NCI-H146 treated with DMSO at 0.1 percent for 48 hours (cell line): ENCODE measurements around the gene MED13L.
"Not testable (repeated sequence)": the region's sequence is repeated elsewhere in the genome, so short reads cannot be mapped to it uniquely, and the experiment has no call there.

Source experiments
- DNase-seq: peaks from one replicate; lab custom pipeline; 2025; ENCODE audit not compliant: unreplicated experiment; lab: John Stamatoyannopoulos, UW

MED13L gene

DNA sequence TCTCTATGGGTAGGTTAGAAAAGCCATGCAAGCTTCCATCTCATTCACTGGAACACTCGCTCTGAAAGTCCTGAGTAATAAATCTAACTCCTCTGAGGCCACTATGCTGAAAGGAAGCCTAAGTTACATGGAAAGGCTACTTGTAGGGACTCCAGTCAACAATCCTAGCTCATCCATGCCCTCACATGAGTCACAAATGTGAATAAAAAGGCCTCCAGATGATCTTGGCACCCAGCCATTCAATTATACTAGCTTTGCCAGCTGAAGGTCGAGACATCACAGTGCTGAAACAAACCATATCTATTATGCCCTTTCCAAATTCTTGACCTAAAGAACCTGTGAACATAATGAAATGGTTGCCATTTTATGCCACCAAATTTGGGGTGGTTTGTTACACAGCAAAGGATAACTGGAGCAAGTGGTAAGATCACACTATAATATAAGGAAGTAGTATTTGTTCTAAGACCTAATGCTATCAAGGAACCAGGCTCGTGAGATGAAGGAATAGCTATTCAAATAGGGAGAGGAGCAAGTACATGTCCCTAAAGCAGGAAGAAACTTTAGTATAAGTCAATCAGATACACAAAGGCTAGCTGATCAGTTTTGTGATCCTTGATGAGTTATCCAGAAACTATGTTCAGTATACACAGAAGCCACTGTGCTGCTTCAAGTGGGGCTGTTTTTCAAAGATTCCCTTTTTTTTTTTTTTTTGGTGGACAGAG, 142.1 kb downstream of the MED13L start:
- DNase-seq = no peak

DNA sequence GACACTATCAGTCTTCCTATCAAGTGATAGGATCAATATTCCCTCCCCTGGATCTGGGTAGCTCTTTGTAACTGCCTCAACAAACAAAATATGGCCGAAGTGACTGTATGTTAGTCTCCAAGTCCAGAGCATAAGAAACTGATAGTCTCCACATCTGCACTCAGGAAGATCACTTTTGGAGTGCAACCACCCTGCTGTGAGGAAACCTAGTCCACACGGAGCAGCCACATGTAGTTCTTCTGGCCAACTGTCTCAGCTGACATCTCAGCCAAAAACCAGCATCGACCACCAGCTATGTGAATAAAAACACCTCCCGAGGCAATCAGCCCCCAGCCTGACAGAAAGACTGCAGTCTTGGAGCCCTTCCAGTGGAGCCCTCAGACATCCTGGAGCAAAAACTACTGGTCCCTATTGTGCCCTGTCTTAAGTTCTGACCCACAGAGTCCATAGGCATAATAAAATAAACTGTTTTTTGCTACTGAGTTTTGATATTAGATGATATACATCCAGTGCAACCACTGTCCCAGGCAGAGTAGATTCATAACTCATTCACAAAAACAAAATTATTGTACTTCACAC, 143.8 kb downstream of the MED13L start:
- no peak for DNase-seq

DNA sequence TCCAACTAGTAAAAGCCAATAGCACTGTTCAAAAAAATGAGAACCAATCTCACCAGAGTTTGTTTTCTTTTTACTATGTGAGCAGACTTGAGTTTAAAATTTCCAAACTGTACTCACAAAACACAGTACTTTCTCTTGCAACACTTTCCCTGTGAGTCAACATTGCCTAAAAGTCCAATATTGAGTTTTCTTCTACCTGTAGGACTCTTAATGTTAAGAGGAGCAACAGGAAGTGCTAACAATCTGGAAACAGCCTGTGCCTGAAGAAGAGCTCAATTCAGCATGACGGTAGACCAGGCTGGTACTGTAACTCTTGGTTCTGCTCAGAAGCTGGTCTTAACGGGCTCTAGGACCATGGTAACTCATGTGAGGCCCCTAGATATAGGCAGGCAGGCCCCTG, 144.3 kb downstream of the MED13L start:
- no peak for DNase-seq

DNA sequence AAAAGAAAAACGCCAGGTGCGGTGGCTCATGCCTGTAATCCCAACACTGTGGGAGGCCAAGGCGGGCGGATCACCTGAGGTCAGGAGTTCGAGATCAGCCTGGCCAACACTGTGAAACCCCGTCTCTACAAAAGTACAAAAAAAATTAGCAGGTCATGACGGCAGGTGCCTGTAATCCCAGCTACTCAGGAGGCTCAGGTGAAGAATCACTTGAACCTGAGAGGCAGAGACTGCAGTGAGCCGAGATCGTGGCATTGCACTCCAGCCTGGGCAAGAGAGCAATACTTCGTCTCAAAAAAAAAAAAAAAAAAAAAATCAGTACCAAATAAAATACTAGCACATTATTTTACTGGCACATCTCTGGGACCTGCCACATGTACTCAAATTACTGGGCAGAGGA, 145.5 kb downstream of the MED13L start:
- not testable (repeated sequence) for DNase-seq

DNA sequence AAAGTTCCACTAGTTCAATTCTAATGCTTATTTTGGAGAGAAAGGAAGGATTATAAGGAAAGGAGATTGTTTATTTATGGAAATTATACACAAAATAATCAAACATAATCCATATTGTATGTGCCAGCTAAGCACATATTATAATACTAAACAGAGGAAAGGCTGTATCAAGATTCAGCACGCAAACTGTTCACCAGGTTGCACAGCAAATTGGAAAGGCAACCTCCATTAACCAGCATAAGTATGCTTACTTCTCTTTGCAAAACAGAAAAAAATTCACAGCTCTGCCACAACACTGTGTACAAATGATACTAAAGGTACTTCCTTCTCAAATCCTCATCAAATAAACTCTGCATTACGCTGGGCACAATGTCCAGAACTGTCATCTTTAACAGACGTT, 146.3 kb downstream of the MED13L start:
- no peak for DNase-seq

DNA sequence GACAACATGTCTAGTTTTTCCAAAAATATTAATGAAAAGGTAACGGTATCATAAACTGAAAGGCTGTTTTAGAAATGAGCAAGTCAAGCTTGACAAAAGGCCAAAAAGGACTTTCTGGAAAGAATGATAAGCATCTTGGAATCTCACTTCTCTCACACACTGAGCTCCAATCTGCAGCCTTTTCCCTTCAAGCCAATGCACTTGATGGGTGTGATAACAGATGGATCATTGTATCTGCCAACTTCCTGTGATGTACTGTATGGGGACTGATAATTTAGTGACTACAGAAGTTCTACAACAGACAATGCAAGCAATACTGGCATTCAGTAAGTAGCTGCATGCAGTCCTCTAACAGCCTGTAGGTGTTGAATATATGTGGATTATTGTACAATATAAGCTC, 147.1 kb downstream of the MED13L start:
- DNase-seq = no peak

DNA sequence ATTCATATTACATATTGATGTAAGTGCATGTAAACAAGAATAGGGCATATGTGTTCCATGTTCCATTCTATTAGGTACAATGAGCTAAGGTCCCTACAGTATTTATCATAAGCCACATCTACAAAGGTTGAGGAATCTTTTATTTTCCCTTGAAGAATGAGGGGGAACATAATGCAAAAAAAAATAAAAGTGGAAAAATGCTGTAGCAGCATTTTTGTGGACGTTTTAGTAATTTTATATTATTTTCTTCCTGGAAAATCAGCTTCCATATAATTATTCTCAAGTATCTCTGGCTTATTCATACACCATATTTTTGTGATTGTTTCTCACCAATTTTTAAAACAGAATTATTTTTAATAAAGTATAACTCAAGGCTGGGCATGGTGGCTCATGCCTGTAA, 148.7 kb downstream of the MED13L start:
- no peak for DNase-seq

DNA sequence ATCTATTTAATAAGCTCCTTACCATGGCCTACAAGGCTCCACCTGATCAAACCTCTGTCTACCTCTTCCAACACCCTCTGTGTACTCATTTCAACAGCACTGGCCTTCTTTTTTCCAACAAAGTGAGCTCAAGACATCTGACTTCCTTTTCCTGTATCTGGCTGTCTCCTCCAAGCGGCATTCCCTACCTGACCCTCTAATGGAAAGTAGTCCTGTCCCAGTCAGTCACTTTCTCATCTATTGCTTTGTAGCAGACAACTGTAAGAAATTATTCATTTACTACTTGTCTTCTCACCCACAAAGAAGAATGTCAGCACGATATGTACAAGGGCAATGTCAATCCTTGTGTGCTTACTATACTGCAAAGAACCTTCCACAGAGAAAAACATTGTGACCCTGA, 149.6 kb downstream of the MED13L start:
- no peak for DNase-seq

DNA sequence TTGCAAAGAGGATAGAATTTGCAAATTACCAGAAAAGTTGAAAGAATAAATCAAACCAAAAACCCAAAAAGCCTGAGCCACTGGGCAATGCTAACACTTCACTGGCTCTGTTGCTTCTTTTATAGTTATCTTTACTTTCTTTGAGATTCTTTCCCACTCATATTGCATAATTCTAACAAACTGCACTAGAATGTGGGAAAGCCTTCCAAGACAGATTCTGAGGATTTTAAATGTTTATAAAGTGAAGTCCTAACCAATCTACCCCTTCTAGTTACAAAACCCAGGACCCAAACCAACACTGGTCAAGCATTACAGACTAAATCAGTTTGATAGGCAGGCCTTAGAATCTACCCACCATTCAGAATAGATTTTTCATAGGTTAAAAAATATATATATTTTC, 150.9 kb downstream of the MED13L start:
- no peak for DNase-seq

DNA sequence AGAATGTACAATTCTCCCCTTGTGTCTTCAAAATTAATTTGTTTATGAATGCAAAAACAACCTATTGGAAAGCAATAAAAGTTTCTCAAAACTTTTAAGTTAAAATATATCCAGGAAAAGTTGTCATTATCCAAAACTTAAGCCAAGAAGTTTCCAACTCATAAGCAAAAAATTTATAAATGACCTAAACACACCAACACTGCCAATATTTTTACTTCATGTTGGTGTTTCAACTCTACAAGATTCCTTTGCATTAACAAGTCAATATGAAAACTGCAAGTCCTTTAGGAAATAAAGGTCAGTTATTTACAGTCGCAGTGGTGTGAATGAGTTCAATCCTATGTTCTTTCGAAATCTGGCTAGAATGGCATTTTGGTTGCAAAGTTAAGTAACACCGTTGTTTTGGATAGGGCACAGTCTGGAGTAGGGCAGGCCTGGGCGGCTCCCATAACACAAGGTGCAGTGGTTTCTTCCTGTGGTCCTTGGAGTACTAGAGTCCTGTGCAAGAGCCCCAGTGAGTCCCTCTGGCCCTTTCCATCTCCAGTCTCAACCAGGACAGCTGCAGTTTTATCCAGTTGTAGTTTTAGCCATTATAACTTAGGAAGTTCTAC, 151.4 kb downstream of the MED13L start:
- no peak for DNase-seq

DNA sequence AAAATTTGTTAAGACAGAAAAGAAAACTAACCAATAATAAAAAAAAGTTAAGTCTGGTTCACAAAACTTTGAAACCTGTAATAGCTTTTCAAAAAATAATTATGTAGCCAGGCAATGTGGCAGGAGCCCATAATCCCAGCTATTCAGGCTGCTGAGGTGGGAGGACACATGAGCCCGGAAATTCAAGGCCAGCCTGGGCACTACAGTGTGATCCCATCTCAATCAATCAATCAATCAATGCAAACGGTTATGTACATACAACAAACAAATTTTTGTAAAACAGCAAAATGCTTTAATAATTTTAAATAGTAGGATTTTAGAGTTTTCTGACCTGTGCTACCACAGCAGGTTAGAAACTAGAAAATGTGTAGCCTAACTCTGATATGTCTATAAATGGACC, 152.4 kb downstream of the MED13L start:
- DNase-seq = no peak

DNA sequence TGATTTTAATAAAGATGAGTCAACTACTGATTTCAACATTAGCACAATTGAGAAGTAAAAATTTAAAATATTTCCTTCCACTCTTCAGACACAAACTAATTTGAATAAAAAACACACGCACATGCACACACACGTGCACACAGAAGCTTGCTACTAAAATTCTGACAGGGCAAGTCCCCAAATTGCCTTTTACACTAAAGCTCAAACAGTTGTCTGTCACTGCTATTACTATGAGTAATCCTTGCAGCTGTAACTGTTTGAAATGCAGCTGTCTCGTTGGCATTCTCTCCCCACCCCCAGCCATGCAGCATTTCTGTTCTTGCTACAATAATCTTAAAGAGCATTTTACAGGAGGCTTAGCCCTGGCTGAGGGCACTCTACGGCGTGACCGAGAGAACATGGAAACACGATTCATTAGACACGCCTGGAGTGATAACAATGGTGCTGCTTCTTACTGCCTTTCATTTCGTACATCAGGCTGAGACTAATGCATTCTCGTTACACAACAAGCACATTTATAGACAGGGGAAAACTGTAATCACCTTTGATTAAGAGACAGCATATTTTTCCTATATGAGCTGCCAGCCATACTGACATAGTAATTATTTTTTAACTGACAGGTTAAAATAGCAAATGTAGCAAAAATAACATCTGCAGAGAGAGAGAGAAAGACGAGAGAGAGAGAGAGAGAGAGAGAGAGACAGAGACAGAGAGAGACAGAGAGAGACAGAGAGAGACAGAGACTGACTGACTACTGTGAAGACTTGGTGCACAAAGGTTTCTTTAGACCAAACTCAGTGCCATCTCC, 153.8 kb downstream of the MED13L start:
- DNase-seq = peak; percentile 7

DNA sequence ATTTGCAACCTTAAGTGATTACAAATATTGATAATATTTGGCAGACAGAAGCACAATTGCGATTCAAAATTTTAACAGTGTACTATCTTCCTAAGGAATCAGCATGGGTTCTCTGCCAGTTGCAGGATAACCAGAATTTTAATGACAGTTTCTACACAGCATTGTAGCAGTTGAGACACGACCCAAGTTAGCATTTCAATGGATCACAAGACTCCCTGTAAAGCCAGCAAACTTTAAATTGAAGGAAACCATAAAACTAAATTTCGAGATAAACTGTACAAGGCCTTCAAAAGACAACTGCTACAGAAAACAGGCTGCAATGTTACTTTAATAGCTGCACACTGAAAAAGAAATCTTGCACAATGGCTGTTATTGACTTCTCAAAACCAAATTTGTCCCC, 154.9 kb downstream of the MED13L start:
- no peak for DNase-seq

DNA sequence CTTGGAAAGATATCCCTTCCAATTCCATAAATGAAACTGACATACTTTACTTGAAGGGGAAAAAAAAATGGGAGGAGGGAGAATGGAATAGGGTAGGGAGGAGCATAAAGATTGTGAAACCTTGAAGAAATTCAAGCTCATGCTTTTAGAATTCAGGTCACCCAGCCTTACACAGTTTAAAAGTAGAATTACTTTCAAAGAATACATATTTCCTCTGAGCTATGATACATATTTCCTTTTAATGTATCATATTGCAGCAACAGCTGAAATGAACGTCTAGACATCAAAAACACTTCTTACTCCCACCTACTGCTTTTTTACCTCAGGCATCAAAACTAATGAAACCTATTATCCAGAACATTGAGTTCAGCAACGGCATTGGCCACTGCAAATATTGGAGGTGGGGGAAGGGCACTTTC, 156.0 kb downstream of the MED13L start:
- no peak for DNase-seq

DNA sequence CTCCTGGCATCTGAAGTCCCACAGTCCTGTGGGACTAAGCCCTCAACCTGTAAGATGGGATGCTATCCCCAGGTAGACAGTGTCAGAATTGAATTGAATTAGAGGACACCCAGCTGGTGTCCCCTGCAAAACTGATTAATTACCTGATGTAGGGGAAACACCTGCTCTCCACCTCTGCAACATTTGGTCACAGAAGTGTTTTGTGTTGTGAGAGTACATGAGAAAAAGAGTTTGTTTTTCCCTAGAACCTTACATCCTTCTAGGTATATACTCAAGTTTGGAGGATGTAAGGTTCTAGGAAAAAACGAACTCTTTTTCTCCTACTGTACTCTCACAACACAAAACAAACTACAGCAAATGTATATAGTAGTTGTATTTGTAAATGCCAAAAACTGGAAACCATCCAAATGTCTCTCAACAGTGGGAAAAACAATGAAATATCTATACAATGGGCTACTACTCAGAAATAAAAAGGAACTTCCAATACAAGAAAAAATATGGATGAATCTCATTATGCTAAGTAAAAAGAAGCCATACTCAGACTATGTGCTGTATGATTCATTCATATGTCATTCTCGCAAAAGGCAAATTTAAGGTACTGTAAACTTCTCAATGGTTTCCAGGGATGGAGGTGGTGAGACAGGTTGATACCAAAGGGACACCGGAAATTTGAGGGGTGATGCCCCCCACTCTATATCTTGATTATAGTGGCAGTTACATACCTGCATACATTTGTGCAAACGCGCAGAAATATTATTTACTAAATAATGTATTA, 160.7 kb downstream of the MED13L start:
- peak; percentile 5 for DNase-seq

DNA sequence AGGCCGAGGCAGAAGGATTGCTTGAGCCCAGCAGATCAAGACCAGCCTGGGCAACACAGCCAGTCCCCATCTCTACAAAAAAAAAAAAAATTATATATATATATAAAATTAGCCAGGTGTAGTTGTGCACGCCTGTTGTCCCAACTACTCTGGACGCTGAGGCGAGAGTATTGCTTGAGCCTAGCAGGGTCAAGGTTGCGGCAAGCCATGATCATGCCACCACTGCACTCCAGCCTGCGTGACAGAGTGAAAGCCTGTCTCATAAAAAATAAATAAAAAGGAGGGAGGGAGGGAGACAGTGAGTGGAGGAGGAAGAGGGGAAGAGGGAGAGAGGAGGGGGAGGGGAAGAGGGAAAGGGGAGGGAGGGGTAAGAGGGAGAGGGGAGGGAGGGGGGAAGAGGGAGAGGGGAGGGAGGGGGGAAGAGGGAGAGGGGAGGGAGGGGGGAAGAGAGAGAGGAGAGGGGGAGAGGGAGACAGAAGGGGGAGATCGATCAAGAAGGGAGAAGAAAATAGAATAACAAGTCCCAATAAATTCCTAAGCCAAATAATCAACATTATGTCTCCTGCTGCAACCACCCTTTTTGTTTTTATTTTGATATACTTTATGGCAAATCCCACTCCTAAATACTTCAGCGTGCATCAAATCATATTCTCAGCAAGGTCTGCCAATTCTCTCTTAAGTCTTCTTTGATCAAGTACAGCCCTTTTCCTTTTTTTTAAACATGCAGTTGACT, 163.9 kb downstream of the MED13L start:
- DNase-seq = no peak

DNA sequence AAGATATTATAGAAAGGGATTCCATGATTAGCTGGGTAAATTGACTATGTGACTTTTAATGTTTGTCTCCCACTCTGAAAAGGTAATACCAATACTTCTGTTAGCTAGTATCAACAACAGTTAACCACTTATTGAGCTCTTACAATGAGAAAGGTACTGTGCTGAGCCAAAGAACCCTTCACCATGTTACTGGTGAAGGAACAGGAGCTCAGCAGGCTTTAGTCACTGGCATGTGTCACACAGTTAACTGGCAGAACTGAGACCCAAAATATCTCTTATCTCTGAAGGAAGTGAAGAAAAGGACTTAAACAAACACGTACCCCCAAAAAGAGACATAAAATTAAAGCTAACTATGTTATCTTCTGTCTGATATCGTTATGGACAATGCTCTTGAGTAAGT, 170.6 kb downstream of the MED13L start:
- no peak for DNase-seq

DNA sequence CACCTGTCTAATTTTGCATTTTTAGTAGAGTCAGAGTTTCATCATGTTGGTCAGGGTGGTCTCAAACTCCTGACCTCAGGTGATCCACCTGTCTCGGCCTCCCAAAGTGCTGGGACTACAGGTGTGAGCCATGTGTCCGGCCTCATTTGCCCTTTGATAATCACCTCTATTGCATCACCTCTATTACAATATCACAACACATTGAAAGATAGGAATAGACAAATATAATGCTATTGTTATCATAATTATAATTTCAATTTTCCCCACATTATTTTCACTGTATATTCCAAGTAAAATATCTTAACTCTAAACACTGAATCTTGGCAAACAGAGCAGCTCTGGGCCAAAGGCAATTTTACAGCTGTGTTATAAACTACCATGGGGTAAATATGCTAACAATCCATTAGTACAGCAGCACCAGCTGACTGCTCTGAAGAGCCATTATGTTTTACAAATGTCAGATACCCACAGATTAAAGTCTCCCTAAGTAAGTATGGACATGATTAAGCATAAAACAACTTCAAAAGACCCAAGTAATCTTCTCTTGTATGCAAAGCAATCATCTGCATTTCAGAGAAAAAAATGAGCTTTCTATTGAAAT, 173.2 kb downstream of the MED13L start:
- DNase-seq = no peak

DNA sequence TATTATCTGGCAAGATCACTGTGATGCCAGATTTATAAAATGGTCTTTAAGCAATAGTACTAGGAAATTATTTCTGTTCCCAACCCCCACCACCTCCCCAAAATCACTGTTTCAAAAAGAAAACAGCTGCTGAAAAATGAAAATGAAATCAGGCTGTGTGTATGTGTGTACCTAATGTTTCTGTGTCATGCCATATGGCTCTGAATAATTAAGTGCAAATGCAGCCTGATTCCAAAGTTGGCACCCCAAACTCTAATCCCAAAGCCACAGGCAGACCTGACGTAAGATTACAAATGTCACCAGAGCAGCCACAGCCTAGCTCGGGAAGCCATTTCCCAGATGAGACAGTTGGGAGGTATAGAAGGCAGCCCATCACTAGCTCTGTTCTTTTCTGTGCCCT, 175.5 kb downstream of the MED13L start:
- DNase-seq = no peak
